BLaER1 (cell line): Measurements from ENCODE around the gene SH3PXD2A.

Experiments used
- H3K27ac ChIP-seq: shearing (Covaris generic); formaldehyde crosslinking; 2 replicates; pipeline ENCODE4 v1.8.1; 2022
- H3K27me3 ChIP-seq: shearing (Covaris generic); formaldehyde crosslinking; 2 replicates; pipeline ENCODE4 v1.8.1; 2022
- H3K36me3 ChIP-seq: shearing (Covaris generic); formaldehyde crosslinking; 2 replicates; pipeline ENCODE4 v1.8.1; 2022
- H3K4me1 ChIP-seq: shearing (Covaris generic); formaldehyde crosslinking; 2 replicates; pipeline ENCODE4 v1.8.1; 2022
- H3K4me2 ChIP-seq: shearing (Covaris generic); formaldehyde crosslinking; 2 replicates; pipeline ENCODE4 v1.8.1; 2022
- H3K4me3 ChIP-seq: shearing (Covaris generic); formaldehyde crosslinking; 2 replicates; pipeline ENCODE4 v1.8.1; 2022
- H3K9ac ChIP-seq: shearing (Covaris generic); formaldehyde crosslinking; 2 replicates; pipeline ENCODE4 v1.8.1; 2022
- H3K9me3 ChIP-seq: shearing (Covaris generic); formaldehyde crosslinking; 2 replicates; pipeline ENCODE4 v1.8.1; 2022
- H4K20me1 ChIP-seq: shearing (Covaris generic); formaldehyde crosslinking; 2 replicates; pipeline ENCODE4 v1.8.1; 2022
- Cebpa-rat ChIP-seq: shearing (Covaris generic); IDR thresholded peaks from 2 replicates; pipeline ENCODE4 v1.8.1; 2022

Gene SH3PXD2A

DNA sequence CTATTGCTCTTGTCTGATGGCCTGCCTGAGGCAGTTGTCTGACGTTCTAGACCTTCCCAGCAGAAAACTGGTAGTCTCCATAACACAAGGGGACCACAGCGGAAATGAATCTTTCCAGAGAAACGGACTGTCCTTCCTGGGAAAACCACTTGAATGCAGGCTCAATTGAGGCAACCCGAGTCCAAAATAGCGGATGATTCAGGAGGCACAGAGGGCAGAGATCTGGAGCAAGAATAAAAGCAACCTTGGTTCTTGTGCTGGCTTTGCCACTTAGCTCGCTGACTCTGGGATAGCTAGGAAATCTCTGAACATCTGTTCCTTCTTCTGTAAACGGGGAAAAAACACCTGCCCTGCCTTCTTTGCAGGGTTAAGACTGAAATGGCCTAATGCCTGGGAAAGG, 183.0 kb downstream of the SH3PXD2A start:
- Histone ChIP-seq H3K4me2 (peak overlapping the region; percentile 95), H3K27ac (peak overlapping the region; percentile 91), H3K4me3 (peak overlapping the region; percentile 31), H3K36me3 (peaks cover 12% of the 10 kb centered on the region), H4K20me1 (no peaks in the 10 kb centered on the region), H3K4me1 (peaks cover 100% of the 10 kb centered on the region), H3K27me3 (no peaks in the 10 kb centered on the region), H3K9ac (peak overlapping the region; percentile 77), H3K9me3 (no peaks in the 10 kb centered on the region)
- no peak for TF ChIP-seq Cebpa-rat

DNA sequence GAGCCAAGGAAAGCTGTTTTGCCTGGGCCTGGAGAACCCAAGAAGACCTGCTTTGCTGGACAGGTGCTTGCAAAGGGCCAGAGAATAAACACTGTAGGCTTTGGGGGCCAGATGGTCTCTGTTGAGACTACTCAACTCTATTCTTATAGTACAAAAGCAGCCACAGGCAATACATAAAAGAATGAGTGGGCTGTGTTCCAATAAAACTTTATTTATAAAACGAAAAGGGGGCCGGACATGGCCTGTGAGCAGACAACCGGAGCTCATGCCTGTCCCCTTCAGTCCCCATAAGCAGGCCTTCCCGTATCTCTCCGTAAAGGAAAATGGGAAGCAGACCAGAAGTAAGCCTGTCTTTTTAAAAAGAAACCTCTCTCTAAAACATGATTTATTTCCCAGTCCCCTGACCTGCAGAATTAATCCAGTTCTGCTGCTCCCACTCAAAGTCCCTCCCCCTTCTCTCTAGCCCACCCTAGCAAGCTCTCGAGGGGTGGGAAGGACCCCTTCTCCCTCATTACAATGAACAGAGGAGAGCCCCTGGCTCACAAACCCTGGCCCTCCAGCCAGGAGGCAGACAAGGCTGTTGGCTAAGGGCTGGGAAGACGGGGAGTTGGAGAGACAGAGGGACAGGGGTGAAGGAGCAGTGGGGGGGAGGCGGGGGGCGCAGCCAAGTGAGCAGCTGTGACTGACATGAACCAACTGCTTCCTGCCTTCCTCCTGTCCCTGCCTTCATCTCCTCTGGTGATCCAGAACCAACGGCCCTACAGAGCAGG, 184.1 kb downstream of the SH3PXD2A start:
- Histone ChIP-seq H3K27me3 (no peaks in the 10 kb centered on the region), H3K36me3 (peaks cover 12% of the 10 kb centered on the region), H3K9ac (peak overlapping the region; percentile 77), H3K4me3 (peak overlapping the region; percentile 31; the same call in 1 of the 2 replicates), H3K4me2 (peak overlapping the region; percentile 95), H3K9me3 (no peaks in the 10 kb centered on the region), H4K20me1 (peaks cover 8% of the 10 kb centered on the region), H3K27ac (peak overlapping the region; percentile 91), H3K4me1 (peaks cover 100% of the 10 kb centered on the region)
- TF ChIP-seq Cebpa-rat, result no peak

DNA sequence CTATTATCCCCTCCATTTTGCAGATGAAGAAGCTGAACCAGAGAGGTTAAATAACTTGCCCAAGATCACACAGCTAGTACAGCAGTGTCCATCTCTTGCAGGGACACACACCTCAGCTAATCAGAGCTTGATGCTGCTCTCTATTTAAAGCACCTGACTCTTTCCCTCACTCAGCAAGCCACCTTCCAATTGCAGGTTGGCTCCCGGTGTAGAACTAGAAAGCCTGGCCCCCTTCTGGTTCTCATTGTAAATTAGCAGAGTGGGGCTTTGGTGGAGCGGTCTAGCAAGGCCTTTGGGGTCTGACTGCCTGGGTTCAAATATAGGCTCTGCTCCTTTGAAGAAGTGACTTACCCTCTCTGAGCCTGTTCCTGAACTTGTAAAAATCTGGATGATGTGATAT, 185.4 kb downstream of the SH3PXD2A start:
- no peak overlapping the region; the same call in 1 of the 2 replicates for H3K4me3 ChIP-seq
- peak overlapping the region; percentile 77; the same call in 1 of the 2 replicates for H3K9ac ChIP-seq
- H3K4me2 ChIP-seq, result peak overlapping the region; percentile 95
- no peaks in the 10 kb centered on the region for H3K9me3 ChIP-seq
- H3K27ac ChIP-seq, result peak overlapping the region; percentile 91
- H4K20me1 ChIP-seq, result peaks cover 8% of the 10 kb centered on the region
- peaks cover 16% of the 10 kb centered on the region for H3K36me3 ChIP-seq
- no peaks in the 10 kb centered on the region for H3K27me3 ChIP-seq
- TF ChIP-seq Cebpa-rat, result no peak
- H3K4me1 ChIP-seq, result peaks cover 100% of the 10 kb centered on the region

DNA sequence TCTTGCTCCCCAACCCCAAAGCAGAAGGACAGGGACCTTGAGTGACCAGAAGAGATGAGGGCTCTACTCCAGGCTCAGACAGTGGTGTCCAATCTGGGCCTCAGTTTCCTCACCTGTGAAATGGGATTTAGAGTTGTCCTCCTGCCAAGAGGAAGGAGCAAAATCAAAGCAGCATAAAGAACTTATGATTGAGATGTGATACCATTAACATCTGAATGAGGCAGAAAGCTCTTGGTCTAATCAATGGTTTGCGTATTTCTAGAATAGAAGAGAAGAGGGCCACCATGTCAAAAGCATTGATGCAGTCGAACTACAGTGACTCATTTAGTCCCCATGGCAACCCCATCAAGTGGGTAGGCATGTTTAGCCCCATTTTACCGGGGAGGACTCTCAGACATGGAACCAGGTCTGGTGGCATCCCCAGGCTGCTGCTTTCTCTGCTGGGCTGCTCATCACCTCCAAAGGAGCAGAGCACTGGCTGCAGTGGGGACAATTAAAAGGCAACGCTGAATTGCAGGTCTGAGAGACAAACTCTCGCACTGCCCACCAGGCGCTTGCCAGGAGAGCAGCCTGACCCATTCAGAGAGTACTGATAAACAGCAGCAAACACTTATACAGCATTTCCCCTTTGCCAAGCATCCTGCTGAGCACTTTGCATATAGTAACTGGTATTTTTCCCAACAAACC, 186.0 kb downstream of the SH3PXD2A start:
- no peak for TF ChIP-seq Cebpa-rat
- Histone ChIP-seq H3K27ac (peak overlapping the region; percentile 91), H3K4me1 (peaks cover 100% of the 10 kb centered on the region), H3K9ac (peak overlapping the region; percentile 74), H3K4me2 (peak overlapping the region; percentile 95), H3K9me3 (no peaks in the 10 kb centered on the region), H3K27me3 (no peaks in the 10 kb centered on the region), H4K20me1 (peaks cover 10% of the 10 kb centered on the region), H3K36me3 (peaks cover 17% of the 10 kb centered on the region), H3K4me3 (peak overlapping the region; percentile 60)

GRCh38 chr10:103668351-103669242, 186.8 kb downstream of the SH3PXD2A start:
- H3K4me2 ChIP-seq, result peak overlapping the region; percentile 95

GRCh38 chr10:103667356-103667755, 188.0 kb downstream of the SH3PXD2A start:
- H3K4me3 ChIP-seq, result peak overlapping the region; percentile 60
- peak overlapping the region; percentile 74 for H3K9ac ChIP-seq
- peaks cover 100% of the 10 kb centered on the region for H3K4me1 ChIP-seq

More at GRCh38 chr10:103668351-103669242, 186.8 kb downstream of the SH3PXD2A start:
- H3K4me3 ChIP-seq, result peak overlapping the region; percentile 60
- peaks cover 100% of the 10 kb centered on the region for H3K4me1 ChIP-seq
- peak overlapping the region; percentile 74 for H3K9ac ChIP-seq
- H3K27ac ChIP-seq, result peak overlapping the region; percentile 91
- no peaks in the 10 kb centered on the region for H3K9me3 ChIP-seq
- peaks cover 18% of the 10 kb centered on the region for H4K20me1 ChIP-seq
- peaks cover 17% of the 10 kb centered on the region for H3K36me3 ChIP-seq
- no peak for TF ChIP-seq Cebpa-rat
- H3K27me3 ChIP-seq, result no peaks in the 10 kb centered on the region

DNA sequence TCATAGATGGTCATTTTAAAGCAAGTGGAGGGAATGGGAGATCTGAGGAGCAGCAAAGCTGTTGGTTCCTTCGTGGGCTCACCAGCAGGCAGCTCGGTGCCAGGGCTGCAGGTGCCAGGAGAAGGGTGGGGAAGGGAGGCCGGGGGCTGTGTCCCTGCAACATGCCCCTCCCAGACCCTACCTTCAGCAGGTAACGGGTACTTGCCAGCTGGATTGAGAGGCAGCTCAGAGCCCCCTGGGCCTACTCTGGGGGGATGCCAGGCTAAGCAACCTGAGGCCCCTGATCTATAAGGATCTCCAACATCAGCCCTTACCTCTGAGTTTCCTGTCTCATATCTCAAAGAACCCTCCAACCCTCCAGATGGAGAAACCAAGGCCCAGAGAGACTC, 188.6 kb downstream of the SH3PXD2A start:
- peak overlapping the region; percentile 91 for H3K27ac ChIP-seq
- no peak for TF ChIP-seq Cebpa-rat
- peaks cover 27% of the 10 kb centered on the region for H4K20me1 ChIP-seq

More at GRCh38 chr10:103667356-103667755, 188.0 kb downstream of the SH3PXD2A start:
- Histone ChIP-seq H3K9me3 (no peaks in the 10 kb centered on the region), H3K27ac (peak overlapping the region; percentile 91), H4K20me1 (peaks cover 27% of the 10 kb centered on the region), H3K27me3 (no peaks in the 10 kb centered on the region), H3K36me3 (peaks cover 17% of the 10 kb centered on the region), H3K4me2 (peak overlapping the region; percentile 95)
- TF ChIP-seq Cebpa-rat, result no peak

GRCh38 chr10:103666087-103666761, 189.2 kb downstream of the SH3PXD2A start:
- Histone ChIP-seq H3K4me1 (peaks cover 98% of the 10 kb centered on the region), H3K36me3 (peaks cover 17% of the 10 kb centered on the region), H3K4me3 (peak overlapping the region; percentile 60; the same call in 1 of the 2 replicates), H3K27ac (peak overlapping the region; percentile 91), H3K27me3 (no peaks in the 10 kb centered on the region), H3K9ac (peak overlapping the region; percentile 74), H4K20me1 (peaks cover 27% of the 10 kb centered on the region), H3K4me2 (peak overlapping the region; percentile 95), H3K9me3 (no peaks in the 10 kb centered on the region)
- TF ChIP-seq Cebpa-rat, result no peak

More for the DNA sequence above, 188.6 kb downstream of the SH3PXD2A start:
- H3K9me3 ChIP-seq, result no peaks in the 10 kb centered on the region
- H3K27me3 ChIP-seq, result no peaks in the 10 kb centered on the region
- peak overlapping the region; percentile 74 for H3K9ac ChIP-seq
- peak overlapping the region; percentile 60 for H3K4me3 ChIP-seq
- peaks cover 17% of the 10 kb centered on the region for H3K36me3 ChIP-seq
- H3K4me2 ChIP-seq, result peak overlapping the region; percentile 95
- peaks cover 98% of the 10 kb centered on the region for H3K4me1 ChIP-seq
